ENCODE measurements around the gene TAGLN3.

GRCh38 chr3:112061152-112061551 lies 62.4 kb downstream of the TAGLN3 start:
- no peak for TF ChIP-seq POLR2A (IDR thresholded peaks at IDR 0.05; ENCODE audit: low read length)
- no peak for TF ChIP-seq GATA1 (IDR thresholded peaks at IDR 0.05; ENCODE audit: low read depth, low read length)

All from erythroblast (primary cell).